Measurements from ENCODE around the gene TRIM2.

TRIM2 gene

GRCh38 chr4:153260132-153260531, 55.9 kb downstream of the TRIM2 start:
- no peak overlapping the region for H3K4me3 ChIP-seq (ENCODE audit: low read length)
- no peak for TF ChIP-seq ZNF274 (IDR thresholded peaks at IDR 0.05; ENCODE audit: low read depth, low read length)

- H3K4me3 ChIP-seq (ENCODE audit: low read length) = no peak overlapping the region
- TF ChIP-seq ZNF274 (IDR thresholded peaks at IDR 0.05; ENCODE audit: low read depth, low read length) = no peak
Observed at GRCh38 chr4:153260553-153261300, 56.5 kb downstream of the TRIM2 start.

DNA sequence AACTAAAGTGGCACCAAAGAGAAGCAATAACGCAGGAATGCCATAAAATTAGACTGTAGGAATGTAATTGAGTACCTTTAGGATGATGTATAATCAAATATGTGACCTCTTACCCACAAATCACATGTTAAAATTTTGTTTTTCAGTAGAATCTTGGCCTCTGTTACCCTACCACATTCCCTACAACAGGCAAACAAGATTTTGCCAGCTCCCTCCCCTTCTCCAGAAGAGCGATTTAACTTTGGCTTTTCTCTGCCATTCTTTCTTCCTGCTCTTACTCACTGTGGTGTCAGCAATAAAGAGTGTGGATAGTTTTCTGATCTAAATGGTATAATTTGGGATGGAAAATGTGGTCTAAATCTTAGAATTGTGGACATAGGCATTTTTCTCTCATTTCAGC, 57.2 kb downstream of the TRIM2 start:
- no peak for TF ChIP-seq ZNF274 (IDR thresholded peaks at IDR 0.05; ENCODE audit: low read depth, low read length)
- no peak overlapping the region for H3K4me3 ChIP-seq (ENCODE audit: low read length)

DNA sequence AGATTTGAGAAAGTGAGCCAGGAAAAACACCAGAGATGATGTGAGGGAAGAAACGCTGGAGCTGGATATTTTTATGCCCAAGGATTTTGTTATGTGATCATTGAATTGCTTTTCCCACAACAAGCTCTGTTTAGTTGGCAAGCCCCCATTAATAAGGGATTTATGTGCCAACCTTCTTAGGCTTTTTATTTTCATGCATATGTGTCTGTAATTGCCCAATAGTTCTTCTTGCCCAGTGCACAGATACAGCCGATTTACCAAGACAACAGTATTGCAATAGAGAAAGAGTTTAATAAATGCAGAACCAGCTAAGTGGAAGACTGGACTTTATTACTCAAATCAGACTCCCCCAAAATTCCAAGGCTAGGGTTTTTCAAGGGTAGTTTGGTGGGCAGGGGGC, 57.7 kb downstream of the TRIM2 start:
- H3K4me3 ChIP-seq (ENCODE audit: low read length) = no peak overlapping the region
- no peak for TF ChIP-seq ZNF274 (IDR thresholded peaks at IDR 0.05; ENCODE audit: low read depth, low read length)

DNA sequence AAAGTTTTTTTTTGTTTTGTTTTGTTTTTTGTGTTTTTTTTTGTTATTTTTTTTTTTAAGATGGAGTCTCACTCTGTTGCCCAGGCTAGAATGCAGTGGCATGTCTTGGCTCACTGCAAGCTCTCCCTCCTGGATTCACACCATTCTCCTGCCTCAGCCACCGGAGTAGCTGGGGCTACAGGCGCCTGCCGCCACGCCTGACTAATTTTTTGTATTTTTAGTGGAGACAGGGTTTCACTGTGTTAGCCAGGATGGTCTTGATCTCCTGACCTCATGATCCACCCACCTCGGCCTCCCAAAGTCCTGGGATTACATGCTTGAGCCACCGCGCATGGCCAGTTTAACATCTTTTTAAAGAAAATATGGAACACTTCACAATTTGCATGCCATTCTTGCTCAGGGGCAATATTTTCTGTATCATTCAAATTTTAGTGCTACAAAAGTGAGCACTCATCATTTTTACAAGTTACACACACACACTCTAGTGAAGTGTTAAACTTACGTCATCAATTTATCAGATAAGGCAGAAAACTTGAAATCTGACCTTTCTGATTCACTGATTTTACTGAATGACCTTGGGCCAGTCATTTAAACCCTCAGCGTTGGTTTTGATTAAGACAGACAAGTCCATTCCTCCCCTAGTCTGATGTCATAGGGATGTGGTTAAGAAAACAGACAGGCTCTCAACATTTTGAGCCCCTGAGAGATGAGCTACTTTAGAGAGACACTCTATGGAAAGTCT, 61.2 kb downstream of the TRIM2 start:
- no peak for TF ChIP-seq ZNF274 (IDR thresholded peaks at IDR 0.05; ENCODE audit: low read depth, low read length)
- H3K4me3 ChIP-seq (ENCODE audit: low read length) = no peak overlapping the region

DNA sequence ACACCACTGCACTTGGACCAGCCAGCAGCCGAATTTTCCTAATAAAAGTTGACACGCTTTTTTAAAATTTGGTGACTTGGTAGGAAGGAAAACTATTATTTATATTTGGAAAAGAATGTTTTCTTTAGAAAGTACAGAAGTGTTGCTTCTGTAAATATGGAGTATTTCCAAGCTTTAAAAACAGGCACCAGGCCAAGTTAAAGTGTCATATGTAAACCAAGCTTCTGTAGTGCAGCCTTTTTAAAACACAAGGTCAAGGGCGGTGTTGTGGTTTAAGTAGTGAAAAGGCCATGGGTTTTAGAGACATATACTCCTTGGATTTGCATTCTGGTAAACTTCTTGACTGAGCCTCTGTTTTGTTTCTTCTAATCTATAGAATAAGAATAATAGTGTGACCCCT, 62.7 kb downstream of the TRIM2 start:
- H3K4me3 ChIP-seq (ENCODE audit: low read length) = no peak overlapping the region
- TF ChIP-seq ZNF274 (IDR thresholded peaks at IDR 0.05; ENCODE audit: low read depth, low read length) = no peak

DNA sequence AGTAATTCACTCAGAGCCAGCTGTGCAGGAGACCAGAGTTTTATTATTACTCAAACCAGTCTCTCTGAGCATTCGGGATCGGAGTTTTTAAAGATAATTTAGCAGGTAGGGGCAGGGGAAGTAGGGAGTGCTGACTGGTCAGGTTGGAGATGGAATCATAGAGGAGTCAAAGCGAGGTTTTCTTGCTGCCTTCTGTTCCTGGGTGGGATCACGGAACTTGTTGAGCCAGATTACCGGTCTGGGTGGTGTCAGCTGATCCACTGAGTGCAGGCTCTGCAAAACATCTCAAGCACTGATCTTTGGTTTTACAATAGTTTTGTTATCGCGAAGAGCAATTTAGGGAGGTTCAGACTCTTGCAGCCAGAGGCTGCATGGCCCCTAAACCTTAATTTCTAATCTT, 63.6 kb downstream of the TRIM2 start:
- TF ChIP-seq ZNF274 (IDR thresholded peaks at IDR 0.05; ENCODE audit: low read depth, low read length) = no peak
- no peak overlapping the region for H3K4me3 ChIP-seq (ENCODE audit: low read length)

GRCh38 chr4:153268295-153268694, 64.1 kb downstream of the TRIM2 start:
- H3K4me3 ChIP-seq (ENCODE audit: low read length) = no peak overlapping the region
- no peak for TF ChIP-seq ZNF274 (IDR thresholded peaks at IDR 0.05; ENCODE audit: low read depth, low read length)

DNA sequence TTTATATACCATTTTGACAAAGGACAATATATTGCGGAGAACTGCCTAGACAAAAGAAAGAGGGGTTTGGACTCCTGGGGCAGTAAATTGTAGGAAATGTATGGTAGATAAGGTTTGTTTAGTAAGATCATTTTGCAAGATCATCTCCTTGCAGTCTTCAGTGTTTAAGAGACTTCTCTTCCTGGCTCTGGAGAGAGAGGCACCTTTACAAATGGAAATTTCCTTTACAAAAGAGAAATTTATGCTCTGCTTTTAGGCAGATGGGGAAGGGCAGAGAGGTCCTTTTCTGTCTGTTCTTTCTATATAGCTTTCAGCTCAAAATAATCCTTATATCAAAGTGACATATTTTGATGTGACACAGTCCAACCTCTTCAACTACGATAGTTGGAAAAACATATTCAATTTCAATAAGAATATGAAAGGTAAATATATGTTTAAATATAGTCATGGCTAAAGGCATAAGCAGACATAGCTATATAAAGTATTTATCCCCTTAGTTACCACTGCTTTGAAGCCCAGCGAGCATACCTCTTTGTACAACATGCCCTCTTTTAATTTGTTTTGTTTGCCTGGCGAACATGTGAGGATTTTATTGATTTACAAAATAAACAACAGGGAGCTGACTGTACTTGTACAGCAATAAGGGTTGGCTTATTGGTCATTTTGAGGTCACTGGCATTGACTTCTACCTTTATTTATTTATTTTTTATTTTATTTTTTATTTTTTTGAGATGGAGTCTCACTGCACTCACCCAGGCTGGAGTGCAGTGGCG, 65.2 kb downstream of the TRIM2 start:
- TF ChIP-seq ZNF274 (IDR thresholded peaks at IDR 0.05; ENCODE audit: low read depth, low read length) = no peak

DNA sequence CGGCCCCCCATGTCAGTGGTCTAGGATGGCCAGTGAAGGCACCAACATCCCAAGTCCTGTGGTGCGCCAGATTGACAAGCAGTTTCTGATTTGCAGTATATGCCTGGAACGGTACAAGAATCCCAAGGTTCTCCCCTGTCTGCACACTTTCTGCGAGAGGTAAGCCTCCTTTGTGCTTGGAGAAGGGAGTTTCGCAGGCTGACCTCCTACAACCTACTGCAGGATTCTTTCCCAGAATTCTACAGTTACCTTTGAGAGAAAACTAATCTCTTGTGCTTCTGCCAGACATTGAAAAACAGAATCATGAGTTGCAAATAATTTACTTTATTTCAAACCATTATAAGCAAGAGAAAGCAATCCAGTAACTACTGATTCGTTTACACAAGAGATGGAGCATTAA, 66.1 kb downstream of the TRIM2 start:
- no peak overlapping the region for H3K4me3 ChIP-seq (ENCODE audit: low read length)
- no peak for TF ChIP-seq ZNF274 (IDR thresholded peaks at IDR 0.05; ENCODE audit: low read depth, low read length)

More for the DNA sequence above, 65.2 kb downstream of the TRIM2 start:
- no peak overlapping the region for H3K4me3 ChIP-seq (ENCODE audit: low read length)

DNA sequence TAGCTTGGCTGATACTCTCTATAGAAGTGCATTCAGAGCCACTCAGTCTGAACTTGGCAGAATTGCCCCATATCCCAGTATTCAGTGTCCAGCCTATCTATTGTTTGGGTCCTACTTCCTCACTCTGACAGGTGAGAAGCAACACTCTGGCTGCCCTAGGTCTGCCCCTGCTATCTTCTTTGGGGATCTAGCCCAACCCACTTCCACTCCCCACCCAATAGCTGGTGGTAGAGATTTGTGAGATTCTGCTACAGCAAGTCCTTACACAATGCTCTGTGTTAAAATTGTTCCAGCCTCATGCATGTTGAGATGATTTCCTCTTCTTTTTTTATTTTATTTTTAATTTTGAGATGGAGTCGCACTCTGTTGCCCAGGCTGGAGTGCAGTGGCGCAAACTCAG, 67.6 kb downstream of the TRIM2 start:
- TF ChIP-seq ZNF274 (IDR thresholded peaks at IDR 0.05; ENCODE audit: low read depth, low read length) = no peak
- H3K4me3 ChIP-seq (ENCODE audit: low read length) = no peak overlapping the region

GRCh38 chr4:153273751-153274150, 69.5 kb downstream of the TRIM2 start:
- no peak overlapping the region for H3K4me3 ChIP-seq (ENCODE audit: low read length)
- no peak for TF ChIP-seq ZNF274 (IDR thresholded peaks at IDR 0.05; ENCODE audit: low read depth, low read length)

DNA sequence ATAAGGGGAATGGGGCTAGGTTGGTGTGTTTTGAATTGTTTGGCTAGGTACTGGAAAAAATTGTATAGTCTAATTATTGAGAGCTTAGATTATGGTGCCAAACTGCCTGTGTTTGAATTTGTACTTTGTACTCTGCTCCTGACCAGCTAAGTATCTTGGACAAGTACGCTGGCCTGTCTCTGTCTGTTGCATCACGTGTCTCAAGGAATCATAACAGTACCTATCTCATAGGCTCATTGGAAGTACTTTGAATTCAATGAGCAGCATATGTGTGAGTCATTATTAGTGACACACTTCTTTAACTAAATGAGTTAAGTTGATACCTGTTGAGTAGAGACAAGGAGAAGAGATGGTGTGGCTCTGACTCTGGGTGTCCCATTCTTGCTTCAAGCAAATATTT, 70.7 kb downstream of the TRIM2 start:
- TF ChIP-seq ZNF274 (IDR thresholded peaks at IDR 0.05; ENCODE audit: low read depth, low read length) = no peak
- H3K4me3 ChIP-seq (ENCODE audit: low read length) = no peak overlapping the region

DNA sequence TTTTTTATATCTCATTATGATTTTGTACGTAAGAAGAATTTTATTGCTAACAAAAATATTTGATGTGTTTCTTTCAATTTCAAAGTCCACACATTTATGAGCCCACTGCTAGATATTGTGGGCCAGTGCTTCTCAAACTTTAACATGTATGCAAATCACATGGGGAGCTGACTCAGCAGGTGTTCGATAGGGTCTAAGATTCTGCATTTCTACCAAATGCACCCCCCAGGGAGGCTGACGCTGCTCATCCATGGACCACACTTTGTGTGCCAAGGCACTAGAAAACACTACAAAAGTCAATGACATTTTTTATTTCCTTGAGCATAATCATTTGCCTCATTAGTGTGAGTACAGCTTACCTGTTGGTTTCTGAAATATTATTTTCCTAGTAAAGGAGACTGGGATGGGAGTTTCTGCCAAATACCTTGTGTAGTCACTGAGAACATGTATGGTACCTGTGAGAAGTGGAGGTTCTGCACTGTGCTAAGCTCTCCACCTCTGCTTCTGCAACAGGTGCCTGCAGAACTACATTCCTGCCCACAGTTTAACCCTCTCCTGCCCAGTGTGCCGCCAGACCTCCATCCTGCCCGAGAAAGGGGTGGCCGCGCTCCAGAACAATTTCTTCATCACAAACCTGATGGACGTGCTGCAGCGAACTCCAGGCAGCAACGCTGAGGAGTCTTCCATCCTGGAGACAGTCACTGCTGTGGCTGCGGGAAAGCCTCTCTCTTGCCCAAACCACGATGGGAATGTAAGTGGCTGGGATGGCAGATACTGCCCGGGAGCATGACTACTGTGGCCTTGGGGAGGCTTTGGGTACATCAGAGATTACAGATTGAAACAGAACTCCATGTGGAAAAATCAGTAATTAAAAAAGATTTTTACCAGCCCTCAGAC, 71.4 kb downstream of the TRIM2 start:
- H3K4me3 ChIP-seq (ENCODE audit: low read length) = no peak overlapping the region
- no peak for TF ChIP-seq ZNF274 (IDR thresholded peaks at IDR 0.05; ENCODE audit: low read depth, low read length)

Data from GM08714 (cell line).